Kidney epithelial cell (primary cell): ENCODE data around the gene OR7A17. TPM values are rescaled to one million over a fixed set of nuclear protein-coding genes. Genes with fewer than 3 reads are reported as not detected.

ENCODE experiments used
- DNase-seq: peaks from one replicate; pipeline ENCODE4 v3.0.0-alpha.2; 2010; ENCODE audit warnings: low read depth
- H3K27me3 ChIP-seq: 2 replicates; pipeline ENCODE4 v1.6.0; 2011; ENCODE audit warnings: low read length; ENCODE audit not compliant: control insufficient read depth, insufficient read depth
- H3K36me3 ChIP-seq: 2 replicates; pipeline ENCODE4 v1.5.1; 2011; ENCODE audit warnings: low read length; ENCODE audit not compliant: control insufficient read depth, insufficient read depth
- H3K4me3 ChIP-seq: 2 replicates; pipeline ENCODE4 v1.5.1; 2011; ENCODE audit warnings: low read depth, mild to moderate bottlenecking, control low read depth, low read length
- total RNA-seq: library from RNA; depleted of rRNA; stranded (reverse); fragments of >200 nt; gene quantifications from 2 replicates; pipeline ENCODE4 v1.2.3, GENCODE V29; 2015
- TF ChIP-seq, protein P1 (sequence below): IDR thresholded peaks from 2 replicates; pipeline ENCODE4 v1.5.1; 2011; ENCODE audit warnings: mild to moderate bottlenecking, moderate library complexity, low read length, control low read depth, inconsistent platforms; ENCODE audit not compliant: insufficient read depth, poor library complexity, severe bottlenecking

OR7A17 gene
- not detected in 2 replicates for total RNA-seq

DNA sequence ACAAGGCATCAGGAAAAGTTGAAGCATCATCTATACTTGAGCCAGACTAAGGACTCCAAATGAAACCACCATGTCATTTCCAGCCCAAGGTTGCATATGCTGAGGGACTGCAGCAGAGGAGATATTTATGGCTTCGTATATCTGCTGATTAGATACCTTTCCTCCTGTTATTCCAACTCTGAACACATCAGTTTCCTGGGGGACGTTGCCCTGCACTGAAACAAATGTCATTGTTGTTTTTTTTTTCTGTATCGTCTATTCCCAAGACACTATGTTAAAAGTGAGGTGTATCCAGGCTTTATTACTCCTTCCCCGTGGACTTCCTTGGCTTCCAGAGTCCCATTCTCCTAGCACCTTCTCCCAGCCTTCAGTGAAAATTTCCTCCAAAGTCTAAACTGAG, at the start of gene OR7A17:
Gene OR7A17, minus strand, starts transcription at position 101 of the 400 bp plus-strand sequence. CDS start 4,777 bp downstream, outside the sequence.
- no peaks in the 10 kb centered on the region for H3K27me3 ChIP-seq
- TF ChIP-seq, protein P1, sequence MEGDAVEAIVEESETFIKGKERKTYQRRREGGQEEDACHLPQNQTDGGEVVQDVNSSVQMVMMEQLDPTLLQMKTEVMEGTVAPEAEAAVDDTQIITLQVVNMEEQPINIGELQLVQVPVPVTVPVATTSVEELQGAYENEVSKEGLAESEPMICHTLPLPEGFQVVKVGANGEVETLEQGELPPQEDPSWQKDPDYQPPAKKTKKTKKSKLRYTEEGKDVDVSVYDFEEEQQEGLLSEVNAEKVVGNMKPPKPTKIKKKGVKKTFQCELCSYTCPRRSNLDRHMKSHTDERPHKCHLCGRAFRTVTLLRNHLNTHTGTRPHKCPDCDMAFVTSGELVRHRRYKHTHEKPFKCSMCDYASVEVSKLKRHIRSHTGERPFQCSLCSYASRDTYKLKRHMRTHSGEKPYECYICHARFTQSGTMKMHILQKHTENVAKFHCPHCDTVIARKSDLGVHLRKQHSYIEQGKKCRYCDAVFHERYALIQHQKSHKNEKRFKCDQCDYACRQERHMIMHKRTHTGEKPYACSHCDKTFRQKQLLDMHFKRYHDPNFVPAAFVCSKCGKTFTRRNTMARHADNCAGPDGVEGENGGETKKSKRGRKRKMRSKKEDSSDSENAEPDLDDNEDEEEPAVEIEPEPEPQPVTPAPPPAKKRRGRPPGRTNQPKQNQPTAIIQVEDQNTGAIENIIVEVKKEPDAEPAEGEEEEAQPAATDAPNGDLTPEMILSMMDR, result no peak
- DNase-seq, result no peak
- H3K36me3 ChIP-seq, result no peaks in the 10 kb centered on the region
- no peak within 1 kb of the TSS for H3K4me3 ChIP-seq

DNA sequence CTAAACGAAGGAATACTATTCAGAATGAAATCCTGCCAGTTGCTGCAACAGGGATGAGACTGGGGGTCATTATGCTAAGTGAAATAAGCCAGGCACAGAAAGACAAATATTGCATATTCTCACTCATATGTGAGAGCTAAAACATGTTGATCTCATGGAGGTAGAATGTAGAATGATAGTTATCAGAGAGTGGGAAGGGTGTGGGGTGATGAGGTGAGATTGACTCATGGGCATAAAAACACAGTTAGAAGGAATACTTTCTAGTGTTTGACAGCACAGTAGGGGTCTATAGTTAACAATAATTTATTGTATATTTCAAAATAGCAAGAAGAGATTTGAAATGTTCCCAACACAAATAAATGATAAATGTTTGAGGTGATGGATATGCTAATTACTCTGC, 47.6 kb upstream of the OR7A17 start:
- no peak for DNase-seq

DNA sequence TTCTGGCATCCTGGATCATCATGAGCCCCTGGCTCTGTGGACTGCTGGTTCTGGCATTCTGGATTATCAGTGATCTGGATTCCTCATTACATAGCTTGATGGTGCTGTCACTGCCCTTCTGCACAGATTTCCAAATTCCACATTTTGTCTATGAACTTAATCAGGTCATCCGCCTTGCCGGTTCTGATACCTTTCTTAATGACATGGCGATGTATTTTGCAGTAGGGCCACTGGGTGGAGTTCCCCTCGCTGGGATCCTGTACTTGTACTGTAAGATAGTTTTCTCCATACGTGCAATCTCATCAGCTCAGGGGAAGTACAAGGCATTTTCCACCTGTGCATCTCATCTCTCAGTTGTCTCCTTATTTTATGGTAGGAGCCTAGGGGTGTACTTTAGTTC, 30.9 kb upstream of the OR7A17 start:
- Histone ChIP-seq H3K4me3 (no peak overlapping the region), H3K36me3 (no peaks in the 10 kb centered on the region), H3K27me3 (no peaks in the 10 kb centered on the region)
- TF ChIP-seq, protein P1, result no peak
- DNase-seq, result no peak

More for the DNA sequence above, 47.6 kb upstream of the OR7A17 start:
- H3K4me3 ChIP-seq, result no peak overlapping the region
- H3K27me3 ChIP-seq, result no peaks in the 10 kb centered on the region
- TF ChIP-seq, protein P1, result no peak
- H3K36me3 ChIP-seq, result no peaks in the 10 kb centered on the region

DNA sequence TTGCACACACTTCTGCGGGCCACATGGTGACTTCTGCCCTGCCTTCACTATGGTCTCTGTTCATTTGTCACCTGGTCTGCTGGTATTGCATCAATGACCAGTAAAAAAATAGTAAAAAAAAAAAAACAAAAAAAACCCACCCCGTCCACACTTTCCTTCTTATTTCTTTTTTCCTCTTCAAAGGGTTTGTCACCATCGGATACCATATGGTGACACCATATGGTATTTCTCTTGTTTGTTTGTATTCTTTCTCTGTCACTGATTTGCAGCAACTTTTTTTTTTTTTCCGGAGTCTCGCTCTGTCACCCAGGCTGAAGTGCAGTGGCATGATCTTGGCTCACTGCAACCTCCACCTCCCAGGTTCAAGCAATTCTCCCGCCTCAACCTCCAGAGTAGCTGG, 29.2 kb upstream of the OR7A17 start:
- no peak for DNase-seq
- TF ChIP-seq, protein P1, result no peak
- Histone ChIP-seq H3K36me3 (no peaks in the 10 kb centered on the region), H3K27me3 (no peaks in the 10 kb centered on the region), H3K4me3 (no peak overlapping the region)

DNA sequence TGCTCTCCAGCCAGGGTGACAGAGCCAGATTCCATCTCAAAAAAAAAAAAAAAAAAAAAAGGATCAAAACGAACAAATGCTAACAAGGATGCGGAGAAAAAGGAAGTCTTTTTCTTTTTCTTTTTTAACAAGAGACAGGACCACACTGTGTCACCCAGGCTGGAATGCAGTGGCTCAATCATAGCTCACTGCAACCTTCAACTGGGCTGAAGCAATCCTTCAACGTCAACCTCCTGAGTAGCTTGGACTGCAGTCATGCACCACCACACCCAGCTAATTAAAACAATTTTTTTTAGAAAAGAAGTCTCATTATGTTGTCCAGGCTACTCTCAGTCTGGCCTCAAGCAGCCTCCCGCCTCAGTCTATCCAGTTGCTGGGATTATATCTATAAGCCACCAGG, 20.8 kb upstream of the OR7A17 start:
- no peak overlapping the region for H3K4me3 ChIP-seq
- no peaks in the 10 kb centered on the region for H3K27me3 ChIP-seq
- DNase-seq, result no peak
- H3K36me3 ChIP-seq, result no peaks in the 10 kb centered on the region
- TF ChIP-seq, protein P1, result no peak

DNA sequence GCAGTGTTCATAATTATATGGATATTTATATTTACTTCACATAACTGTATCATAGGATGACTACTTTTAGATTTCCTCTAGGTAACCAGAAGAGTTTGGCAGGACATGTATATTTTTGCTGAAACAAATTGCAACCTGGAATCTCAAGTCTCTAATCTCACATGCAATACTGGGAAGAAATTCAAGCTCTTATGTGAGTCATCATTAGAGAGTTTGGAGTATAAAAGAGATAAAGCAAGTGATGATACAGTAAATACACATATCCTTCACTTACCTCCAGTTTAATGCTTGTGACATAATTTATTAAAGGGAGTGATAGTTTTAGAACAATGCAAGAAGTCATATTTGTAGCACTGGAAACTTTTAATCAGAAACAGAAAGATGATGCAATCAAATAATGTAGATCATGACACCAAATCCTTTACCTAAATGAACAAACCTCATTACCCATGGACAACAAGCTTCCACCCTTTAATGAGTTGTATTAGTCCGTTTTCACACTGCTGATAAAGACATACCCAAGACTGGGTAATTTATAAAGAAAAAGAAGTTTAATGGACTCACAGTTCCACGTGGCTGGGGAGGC, 15.8 kb upstream of the OR7A17 start:
- Histone ChIP-seq H3K4me3 (no peak overlapping the region), H3K27me3 (no peaks in the 10 kb centered on the region), H3K36me3 (no peaks in the 10 kb centered on the region)
- DNase-seq, result no peak
- TF ChIP-seq, protein P1, result no peak
